ENCODE data around the gene ATAD3C.

- TF ChIP-seq CTCF (conservative IDR thresholded peaks at IDR 0.05; ENCODE audit: low read depth, low read length) (no peak), FOS (IDR thresholded peaks at IDR 0.05; ENCODE audit: low read depth, low read length) (no peak), NFE2L2 (IDR thresholded peaks at IDR 0.05; ENCODE audit: low read depth, low read length) (no peak), SMC3 (IDR thresholded peaks at IDR 0.05; ENCODE audit: low read depth, low read length) (no peak), MAFK (IDR thresholded peaks at IDR 0.05; ENCODE audit: low read depth, low read length) (no peak)
Observed at GRCh38 chr1:1419813-1420653, 29.5 kb upstream of the ATAD3C start.
